GM12878 (cell line): ENCODE results near the gene COA4. TPM values are rescaled to one million over a fixed set of nuclear protein-coding genes. Genes with fewer than 3 reads are reported as not detected.

ENCODE experiments used
- ATAC-seq: fragments of 200-7000 bp; cut with Tn5 transposase; 3 replicates; pipeline ENCODE4 v1.9.1; 2020; ENCODE audit warnings: mild to moderate bottlenecking, moderate library complexity
- BruUV-seq: library from RNA; stranded (reverse); fragments of 400-500 nt; replicated peaks from 2 replicates; lab custom pipeline; 2021; lab: Mats Ljungman, UMichigan
- CTCF ChIA-PET: fragments of 300-600 bp; sonication (Branson Sonifier 250); formaldehyde crosslinking; extraction: SDS; loops from one replicate; lab custom pipeline; 2021; ENCODE audit warnings: inconsistent platforms; lab: Yijun Ruan, JAX
- POLR2A ChIA-PET: fragments of 350-600 bp; formaldehyde crosslinking; extraction: SDS; loops from one replicate; lab custom pipeline; 2021; ENCODE audit warnings: inconsistent platforms; lab: Charles Lee
- RAD21 ChIA-PET: fragments of 300-600 bp; sonication (Branson Sonifier 250); formaldehyde crosslinking; loops from one replicate; lab custom pipeline; 2023; ENCODE audit warnings: antibody characterized with exemption; ENCODE audit not compliant: unreplicated experiment; lab: Charles Lee
- SMC1A ChIA-PET: fragments of 300-600 bp; sonication (Branson Sonifier 250); formaldehyde crosslinking; loops from one replicate; lab custom pipeline; 2023; ENCODE audit not compliant: unreplicated experiment, uncharacterized antibody; lab: Charles Lee
- DNase-seq: peaks from one replicate; pipeline ENCODE4 v3.0.0-alpha.2; 2011; ENCODE audit warnings: low read depth, low spot score
- FAIRE-seq: peaks from 3 replicates; lab custom pipeline; 2011; peaks lifted over from hg19 to GRCh38; lab: Jason Lieb, UNC
- H2AFZ ChIP-seq: 2 replicates; pipeline ENCODE4 v1.6.0; 2011; ENCODE audit warnings: low read depth, low read length, control low read depth; ENCODE audit not compliant: control insufficient read depth
- H3K27ac ChIP-seq: 2 replicates; pipeline ENCODE4 v1.5.1; 2011; ENCODE audit warnings: control low read depth; ENCODE audit not compliant: control insufficient read depth, insufficient read depth
- H3K27me3 ChIP-seq, 2 experiments: replicated peaks in 1 of 2; 2 replicates each; pipeline versions ENCODE4 v1.6.0 to v1.6.1; 2011; ENCODE audit warnings: low read length in 1 of 2; ENCODE audit not compliant: control insufficient read depth in 2 of 2, insufficient read depth in 2 of 2
- H3K36me3 ChIP-seq, 2 experiments: 2 replicates each; pipeline ENCODE4 v1.5.1; 2011; ENCODE audit warnings: low read length in 1 of 2; ENCODE audit not compliant: control insufficient read depth in 2 of 2, insufficient read depth in 2 of 2
- H3K4me1 ChIP-seq: 2 replicates; pipeline ENCODE4 v1.6.1; 2011; ENCODE audit warnings: mild to moderate bottlenecking, low read length, moderate library complexity, mixed read lengths; ENCODE audit not compliant: control insufficient read depth, insufficient read depth
- H3K4me2 ChIP-seq: 2 replicates; pipeline ENCODE4 v1.6.0; 2011; ENCODE audit warnings: control low read depth; ENCODE audit not compliant: control insufficient read depth, insufficient read depth
- H3K4me3 ChIP-seq: fragments of 200-600 bp; sonication (generic); 2 replicates; pipeline ENCODE4 v1.5.1; 2016
- H3K79me2 ChIP-seq: 2 replicates; pipeline ENCODE4 v1.6.0; 2011; ENCODE audit warnings: low read length; ENCODE audit not compliant: control insufficient read depth, insufficient read depth
- H3K9ac ChIP-seq: 2 replicates; pipeline ENCODE4 v1.8.0; 2011; ENCODE audit warnings: low read length, control low read depth, mixed read lengths; ENCODE audit not compliant: control insufficient read depth, insufficient read depth
- H3K9me3 ChIP-seq: replicated peaks from 3 replicates; pipeline ENCODE4 v1.5.1; 2011; ENCODE audit warnings: mild to moderate bottlenecking, low read length; ENCODE audit not compliant: control insufficient read depth, insufficient read depth
- H4K20me1 ChIP-seq: 2 replicates; pipeline ENCODE4 v1.6.0; 2011; ENCODE audit not compliant: control insufficient read depth, insufficient read depth
- BRCA1 ChIP-seq: IDR thresholded peaks from 2 replicates; pipeline ENCODE4 v1.6.1; 2011; ENCODE audit warnings: low read depth, low read length, improper control_type of control experiment
- HCFC1 ChIP-seq: fragments of 150-350 bp; IDR thresholded peaks from 2 replicates; pipeline ENCODE4 v1.6.1; 2014; ENCODE audit warnings: low read length
- HDAC2 ChIP-seq: fragments of 200-600 bp; sonication (generic); IDR thresholded peaks from 2 replicates; pipeline ENCODE4 v1.6.1; 2017
- HDAC6 ChIP-seq: fragments of 200-600 bp; sonication (generic); IDR thresholded peaks from one replicate; pipeline ENCODE4 v1.8.0; 2017; ENCODE audit warnings: antibody characterized with exemption; ENCODE audit not compliant: unreplicated experiment
- PAX8 ChIP-seq: fragments of 450-650 bp; IDR thresholded peaks from 2 replicates; pipeline ENCODE4 v1.6.1; 2017; ENCODE audit warnings: mild to moderate bottlenecking, moderate library complexity
- RCOR1 ChIP-seq: conservative IDR thresholded peaks from 2 replicates; pipeline ENCODE4 v1.6.1; 2012; ENCODE audit warnings: low read depth, low read length, improper control_type of control experiment
- SIN3A ChIP-seq: IDR thresholded peaks from 2 replicates; pipeline ENCODE4 v1.6.1; 2012; ENCODE audit warnings: low read depth, low read length, improper control_type of control experiment
- SRF ChIP-seq, 2 experiments: IDR thresholded peaks; 2 replicates each; pipeline ENCODE4 v1.6.1; 2011; ENCODE audit warnings: low read depth in 2 of 2, low read length in 2 of 2, mild to moderate bottlenecking in 1 of 2, moderate library complexity in 1 of 2
- STAT1 ChIP-seq: fragments of 450-650 bp; conservative IDR thresholded peaks from 2 replicates; pipeline ENCODE4 v1.6.1; 2014; ENCODE audit warnings: antibody characterized with exemption, mild to moderate bottlenecking
- TCF12 ChIP-seq: IDR thresholded peaks from 2 replicates; pipeline ENCODE4 v1.6.1; 2011; ENCODE audit warnings: low read depth, mild to moderate bottlenecking, low read length
- WGBS: methylation state at CpG from one replicate; pipeline ENCODE4 v1.1.6; 2016; ENCODE audit warnings: low lambda C conversion rate; ENCODE audit not compliant: insufficient replicate concordance, insufficient coverage; ENCODE audit errors: missing lambda C conversion rate; 5-methylcytosine and 5-hydroxymethylcytosine counted together
- in situ Hi-C: fragments of 300-500 bp; cut with MboI; formaldehyde crosslinking; loops from 9 replicates; pipeline ENCODE4 v1.14.3; 2018; ENCODE audit warnings: mixed read lengths
- intact Hi-C: fragments of 100-400 bp; cut with micrococcal nuclease; formaldehyde crosslinking; loops from one replicate; pipeline ENCODE4 v1.14.2; 2022; ENCODE audit not compliant: unreplicated experiment
- polyA plus RNA-seq, 11 experiments: library from polyadenylated mRNA; depleted of rRNA in 4 of 11; unstranded in 6 of 11; stranded (reverse) in 5 of 11; fragments of >200 nt; fragmentation: Nextera tagmentation in 4 of 11; fragmentation: Illumina TruSeq in 1 of 11; extraction: Ambion mirVana in 4 of 11; extraction: Trizol in 1 of 11; gene quantifications; 1 replicate in 1 of 11; 2 replicates in 10 of 11; pipeline versions ENCODE4 v1.2.1 to v1.2.3, GENCODE V29; 2011 to 2016; ENCODE audit warnings: inconsistent platforms in 2 of 11, missing spikeins in 2 of 11, low read depth in 1 of 11
- total RNA-seq, 4 experiments: library from RNA; depleted of rRNA in 3 of 4; stranded (reverse); fragments of >200 nt in 3 of 4; fragmentation: Illumina TruSeq in 1 of 4; extraction: Trizol in 1 of 4; gene quantifications; 2 replicates each; pipeline versions ENCODE4 v1.2.1 to v1.2.3, GENCODE V29; 2013 to 2021
- TF ChIP-seq, protein P1 (sequence below), 3 experiments: IDR thresholded peaks in 2 of 3; conservative IDR thresholded peaks in 1 of 3; 2 replicates each; pipeline ENCODE4 v1.5.1; 2011; ENCODE audit warnings: low read depth in 3 of 3, low read length in 3 of 3, mild to moderate bottlenecking in 3 of 3, control low read depth in 2 of 3, moderate library complexity in 2 of 3, inconsistent platforms in 1 of 3, mixed read lengths in 1 of 3; ENCODE audit not compliant: control insufficient read depth in 2 of 3, insufficient read depth in 1 of 3; ENCODE audit errors: extremely low read depth in 1 of 3
- TF ChIP-seq, protein P2 (sequence below): fragments of 450-650 bp; IDR thresholded peaks from 2 replicates; pipeline ENCODE4 v1.6.1; 2017; ENCODE audit warnings: low read depth, mild to moderate bottlenecking, moderate library complexity
- TF ChIP-seq, protein P3 (sequence below): IDR thresholded peaks from 2 replicates; pipeline ENCODE4 v1.6.1; 2012; ENCODE audit warnings: mild to moderate bottlenecking, low read depth, low read length
- TF ChIP-seq, protein P4 (sequence below): fragments of 450-650 bp; IDR thresholded peaks from 2 replicates; pipeline ENCODE4 v1.6.1; 2018; ENCODE audit warnings: mild to moderate bottlenecking, low read depth, moderate library complexity; ENCODE audit not compliant: partially characterized antibody

The COA4 gene
- total and polyA plus RNA-seq, 10 of the 15 experiments (the other 5 are each of a cell fraction or from before 2014, with no cell fraction given) = 84.8 to 180 (median 104) TPM

DNA sequence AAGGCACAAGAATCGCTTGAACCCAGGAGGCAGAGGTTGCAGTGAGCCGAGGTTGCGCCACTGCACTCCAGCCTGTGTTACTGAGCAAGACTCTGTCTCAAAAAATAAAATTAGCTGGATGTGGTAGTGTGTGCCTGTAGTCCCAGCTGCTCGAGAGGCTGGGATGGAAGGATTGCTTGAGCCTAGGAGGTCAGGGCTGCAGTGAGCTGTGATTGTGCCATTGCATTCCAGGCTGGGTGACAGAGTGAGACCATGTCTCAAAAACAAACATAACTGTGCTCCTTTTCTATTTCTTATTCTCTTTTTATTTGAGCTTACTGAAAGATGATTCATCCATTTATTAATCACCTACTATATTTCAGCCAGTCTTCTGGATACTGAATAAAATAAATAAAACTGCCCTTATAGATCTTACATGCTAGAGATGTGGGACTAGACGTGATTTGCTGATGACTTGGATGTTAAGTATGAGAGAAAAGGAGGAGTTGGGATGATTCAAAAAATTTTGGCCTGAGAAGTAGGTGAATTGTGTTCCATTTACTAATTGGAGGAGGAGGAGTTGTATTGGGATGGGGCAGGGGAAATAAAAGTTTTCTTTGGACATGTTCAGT is 18.2 kb upstream of the COA4 start:
- FAIRE-seq = no peak
- Histone ChIP-seq H3K27me3 (no peaks in the 10 kb centered on the region), H3K36me3 (peaks cover 1 to 3% of the 10 kb centered on the region in 2 experiments; a peak in 3 of 4 replicates), H3K27ac (no peak overlapping the region), H3K9me3 (no peaks in the 10 kb centered on the region), H3K4me3 (no peak overlapping the region), H2AFZ (no peak overlapping the region), H3K4me2 (no peak overlapping the region), H3K9ac (no peak overlapping the region), H3K4me1 (no peaks in the 10 kb centered on the region), H3K79me2 (no peaks in the 10 kb centered on the region), H4K20me1 (no peaks in the 10 kb centered on the region)
- BruUV-seq = no TSS peak
- intact Hi-C loops (no loop called here), in situ Hi-C loops (no loop called here)
- ChIA-PET RAD21 (interaction anchor here (1.0 kb wide), 1 partner anchor 10 kb away, joined by 4 read pairs; no protein-coding TSS in a partner anchor), SMC1A (interaction anchor here (0.8 kb wide), 1 partner anchor 11 kb away, joined by 4 read pairs; no protein-coding TSS in a partner anchor), POLR2A (interaction anchor here (1.3 kb wide), 1 partner anchor 13 kb away, joined by 4 read pairs; no protein-coding TSS in a partner anchor), CTCF (no interaction called here)
- ATAC-seq = no peak
- no peak for DNase-seq
- 97% methylated on average over 5 of the region's 5 CpGs for WGBS
- TF ChIP-seq, protein P1, sequence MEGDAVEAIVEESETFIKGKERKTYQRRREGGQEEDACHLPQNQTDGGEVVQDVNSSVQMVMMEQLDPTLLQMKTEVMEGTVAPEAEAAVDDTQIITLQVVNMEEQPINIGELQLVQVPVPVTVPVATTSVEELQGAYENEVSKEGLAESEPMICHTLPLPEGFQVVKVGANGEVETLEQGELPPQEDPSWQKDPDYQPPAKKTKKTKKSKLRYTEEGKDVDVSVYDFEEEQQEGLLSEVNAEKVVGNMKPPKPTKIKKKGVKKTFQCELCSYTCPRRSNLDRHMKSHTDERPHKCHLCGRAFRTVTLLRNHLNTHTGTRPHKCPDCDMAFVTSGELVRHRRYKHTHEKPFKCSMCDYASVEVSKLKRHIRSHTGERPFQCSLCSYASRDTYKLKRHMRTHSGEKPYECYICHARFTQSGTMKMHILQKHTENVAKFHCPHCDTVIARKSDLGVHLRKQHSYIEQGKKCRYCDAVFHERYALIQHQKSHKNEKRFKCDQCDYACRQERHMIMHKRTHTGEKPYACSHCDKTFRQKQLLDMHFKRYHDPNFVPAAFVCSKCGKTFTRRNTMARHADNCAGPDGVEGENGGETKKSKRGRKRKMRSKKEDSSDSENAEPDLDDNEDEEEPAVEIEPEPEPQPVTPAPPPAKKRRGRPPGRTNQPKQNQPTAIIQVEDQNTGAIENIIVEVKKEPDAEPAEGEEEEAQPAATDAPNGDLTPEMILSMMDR (IDR thresholded peaks at IDR 0.05 in 2 of 3, conservative IDR thresholded peaks at IDR 0.05 in 1 of 3; ENCODE audit: control insufficient read depth in 2 of 3, extremely low read depth in 1 of 3, insufficient read depth in 1 of 3, low read depth in 3 of 3, low read length in 3 of 3) = no peak
- no peak for TF ChIP-seq BRCA1
- TF ChIP-seq, protein P2, sequence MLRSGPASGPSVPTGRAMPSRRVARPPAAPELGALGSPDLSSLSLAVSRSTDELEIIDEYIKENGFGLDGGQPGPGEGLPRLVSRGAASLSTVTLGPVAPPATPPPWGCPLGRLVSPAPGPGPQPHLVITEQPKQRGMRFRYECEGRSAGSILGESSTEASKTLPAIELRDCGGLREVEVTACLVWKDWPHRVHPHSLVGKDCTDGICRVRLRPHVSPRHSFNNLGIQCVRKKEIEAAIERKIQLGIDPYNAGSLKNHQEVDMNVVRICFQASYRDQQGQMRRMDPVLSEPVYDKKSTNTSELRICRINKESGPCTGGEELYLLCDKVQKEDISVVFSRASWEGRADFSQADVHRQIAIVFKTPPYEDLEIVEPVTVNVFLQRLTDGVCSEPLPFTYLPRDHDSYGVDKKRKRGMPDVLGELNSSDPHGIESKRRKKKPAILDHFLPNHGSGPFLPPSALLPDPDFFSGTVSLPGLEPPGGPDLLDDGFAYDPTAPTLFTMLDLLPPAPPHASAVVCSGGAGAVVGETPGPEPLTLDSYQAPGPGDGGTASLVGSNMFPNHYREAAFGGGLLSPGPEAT = no peak
- no peak for TF ChIP-seq TCF12
- no peak for TF ChIP-seq RCOR1
- no peak for TF ChIP-seq HCFC1
- no peak for TF ChIP-seq PAX8
- TF ChIP-seq, protein P3, sequence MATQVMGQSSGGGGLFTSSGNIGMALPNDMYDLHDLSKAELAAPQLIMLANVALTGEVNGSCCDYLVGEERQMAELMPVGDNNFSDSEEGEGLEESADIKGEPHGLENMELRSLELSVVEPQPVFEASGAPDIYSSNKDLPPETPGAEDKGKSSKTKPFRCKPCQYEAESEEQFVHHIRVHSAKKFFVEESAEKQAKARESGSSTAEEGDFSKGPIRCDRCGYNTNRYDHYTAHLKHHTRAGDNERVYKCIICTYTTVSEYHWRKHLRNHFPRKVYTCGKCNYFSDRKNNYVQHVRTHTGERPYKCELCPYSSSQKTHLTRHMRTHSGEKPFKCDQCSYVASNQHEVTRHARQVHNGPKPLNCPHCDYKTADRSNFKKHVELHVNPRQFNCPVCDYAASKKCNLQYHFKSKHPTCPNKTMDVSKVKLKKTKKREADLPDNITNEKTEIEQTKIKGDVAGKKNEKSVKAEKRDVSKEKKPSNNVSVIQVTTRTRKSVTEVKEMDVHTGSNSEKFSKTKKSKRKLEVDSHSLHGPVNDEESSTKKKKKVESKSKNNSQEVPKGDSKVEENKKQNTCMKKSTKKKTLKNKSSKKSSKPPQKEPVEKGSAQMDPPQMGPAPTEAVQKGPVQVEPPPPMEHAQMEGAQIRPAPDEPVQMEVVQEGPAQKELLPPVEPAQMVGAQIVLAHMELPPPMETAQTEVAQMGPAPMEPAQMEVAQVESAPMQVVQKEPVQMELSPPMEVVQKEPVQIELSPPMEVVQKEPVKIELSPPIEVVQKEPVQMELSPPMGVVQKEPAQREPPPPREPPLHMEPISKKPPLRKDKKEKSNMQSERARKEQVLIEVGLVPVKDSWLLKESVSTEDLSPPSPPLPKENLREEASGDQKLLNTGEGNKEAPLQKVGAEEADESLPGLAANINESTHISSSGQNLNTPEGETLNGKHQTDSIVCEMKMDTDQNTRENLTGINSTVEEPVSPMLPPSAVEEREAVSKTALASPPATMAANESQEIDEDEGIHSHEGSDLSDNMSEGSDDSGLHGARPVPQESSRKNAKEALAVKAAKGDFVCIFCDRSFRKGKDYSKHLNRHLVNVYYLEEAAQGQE = no peak
- TF ChIP-seq HDAC6 = no peak
- no peak for TF ChIP-seq STAT1
- TF ChIP-seq, protein P4, sequence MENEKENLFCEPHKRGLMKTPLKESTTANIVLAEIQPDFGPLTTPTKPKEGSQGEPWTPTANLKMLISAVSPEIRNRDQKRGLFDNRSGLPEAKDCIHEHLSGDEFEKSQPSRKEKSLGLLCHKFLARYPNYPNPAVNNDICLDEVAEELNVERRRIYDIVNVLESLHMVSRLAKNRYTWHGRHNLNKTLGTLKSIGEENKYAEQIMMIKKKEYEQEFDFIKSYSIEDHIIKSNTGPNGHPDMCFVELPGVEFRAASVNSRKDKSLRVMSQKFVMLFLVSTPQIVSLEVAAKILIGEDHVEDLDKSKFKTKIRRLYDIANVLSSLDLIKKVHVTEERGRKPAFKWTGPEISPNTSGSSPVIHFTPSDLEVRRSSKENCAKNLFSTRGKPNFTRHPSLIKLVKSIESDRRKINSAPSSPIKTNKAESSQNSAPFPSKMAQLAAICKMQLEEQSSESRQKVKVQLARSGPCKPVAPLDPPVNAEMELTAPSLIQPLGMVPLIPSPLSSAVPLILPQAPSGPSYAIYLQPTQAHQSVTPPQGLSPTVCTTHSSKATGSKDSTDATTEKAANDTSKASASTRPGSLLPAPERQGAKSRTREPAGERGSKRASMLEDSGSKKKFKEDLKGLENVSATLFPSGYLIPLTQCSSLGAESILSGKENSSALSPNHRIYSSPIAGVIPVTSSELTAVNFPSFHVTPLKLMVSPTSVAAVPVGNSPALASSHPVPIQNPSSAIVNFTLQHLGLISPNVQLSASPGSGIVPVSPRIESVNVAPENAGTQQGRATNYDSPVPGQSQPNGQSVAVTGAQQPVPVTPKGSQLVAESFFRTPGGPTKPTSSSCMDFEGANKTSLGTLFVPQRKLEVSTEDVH = no peak
- no peak for TF ChIP-seq HDAC2
- no peak for TF ChIP-seq SIN3A
- TF ChIP-seq SRF (IDR thresholded peaks at IDR 0.05; ENCODE audit: low read depth in 2 of 2, low read length in 2 of 2) = no peak
